ENCODE data around the gene PCDH20. TPM values are rescaled to one million over a fixed set of nuclear protein-coding genes. Genes with fewer than 3 reads are reported as not detected.

The PCDH20 gene
- total and polyA plus RNA-seq, 2 of the 13 experiments (the other 11 are each of a cell fraction or from before 2014, with no cell fraction given), result 0.02 TPM; not detected in 1

DNA sequence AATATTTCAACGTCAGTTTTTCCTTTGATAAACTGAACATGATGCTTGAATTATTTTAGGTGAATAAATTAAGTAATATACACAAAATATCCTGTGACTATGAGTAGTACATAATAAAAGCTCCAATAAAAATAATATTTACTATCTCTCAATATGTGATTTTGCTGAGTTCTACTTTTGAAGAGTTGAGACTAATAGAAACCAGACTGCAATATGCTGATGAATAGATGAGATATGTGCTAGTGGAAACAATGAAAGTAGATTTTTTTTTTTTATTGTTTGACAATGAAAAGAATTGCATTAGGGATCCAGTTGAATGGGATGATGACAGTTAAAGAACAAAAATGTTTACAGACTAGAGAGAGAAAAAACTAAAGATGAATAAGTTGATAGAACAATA, 16.4 kb upstream of the PCDH20 start:
- H3K4me1 ChIP-seq (ENCODE audit: insufficient read depth, low read length), result no peaks in the 10 kb centered on the region
- H4K20me1 ChIP-seq (ENCODE audit: insufficient read depth, low read length), result no peaks in the 10 kb centered on the region
- no peaks in the 10 kb centered on the region for H3K79me2 ChIP-seq (ENCODE audit: insufficient read depth, low read length)
- in situ Hi-C loops (cut with HindIII; ENCODE audit: extremely low pct_ligation_motif_present, low pct_unique_long_range_greater_than_20kb) (no loop called here), intact Hi-C loops (cut with micrococcal nuclease; ENCODE audit: unreplicated experiment) (no loop called here)
- no peak overlapping the region for H3K4me2 ChIP-seq (ENCODE audit: low read depth, low read length)
- H3K27me3 ChIP-seq (ENCODE audit: control insufficient read depth in 1 of 2, insufficient read depth in 2 of 2, low read length in 2 of 2), result no peaks in the 10 kb centered on the region
- H2AFZ ChIP-seq (ENCODE audit: low read length), result no peak overlapping the region
- FAIRE-seq, result no peak
- no TSS peak for BruUV-seq (replicated peaks)
- no peak for ATAC-seq
- H3K36me3 ChIP-seq (replicated peaks in 1 of 2; ENCODE audit: control insufficient read depth in 1 of 2, insufficient read depth in 2 of 2, low read length in 2 of 2), result no peaks in the 10 kb centered on the region
- H3K4me3 ChIP-seq (replicated peaks in 1 of 3; ENCODE audit: insufficient read depth in 1 of 3, low read depth in 2 of 3, low read length in 3 of 3), result no peak overlapping the region
- ChIA-PET POLR2A (no interaction called here), CTCF (ENCODE audit: low intra/inter-chr PET ratio, low total read pairs) (no interaction called here)
- no peak overlapping the region for H3K9ac ChIP-seq (ENCODE audit: insufficient read depth, low read depth, low read length)
- no peaks in the 10 kb centered on the region for H3K9me3 ChIP-seq (ENCODE audit: low read length)
- WGBS (ENCODE audit: low lambda C conversion rate), result 0% methylated on average over 1 of the region's 1 CpG
- no peak for DNase-seq (ENCODE audit: low spot score)
- H3K27ac ChIP-seq (ENCODE audit: extremely low read length, insufficient read depth, low read length), result no peak overlapping the region
- TF ChIP-seq SRSF9 (IDR thresholded peaks at IDR 0.05; ENCODE audit: borderline replicate concordance, insufficient read depth, low read depth, low read length, poor library complexity, severe bottlenecking), result no peak
- TF ChIP-seq KDM6A (CRISPR knock-in tag; IDR thresholded peaks at IDR 0.05; ENCODE audit: low read depth), result no peak
- TF ChIP-seq, protein P1, sequence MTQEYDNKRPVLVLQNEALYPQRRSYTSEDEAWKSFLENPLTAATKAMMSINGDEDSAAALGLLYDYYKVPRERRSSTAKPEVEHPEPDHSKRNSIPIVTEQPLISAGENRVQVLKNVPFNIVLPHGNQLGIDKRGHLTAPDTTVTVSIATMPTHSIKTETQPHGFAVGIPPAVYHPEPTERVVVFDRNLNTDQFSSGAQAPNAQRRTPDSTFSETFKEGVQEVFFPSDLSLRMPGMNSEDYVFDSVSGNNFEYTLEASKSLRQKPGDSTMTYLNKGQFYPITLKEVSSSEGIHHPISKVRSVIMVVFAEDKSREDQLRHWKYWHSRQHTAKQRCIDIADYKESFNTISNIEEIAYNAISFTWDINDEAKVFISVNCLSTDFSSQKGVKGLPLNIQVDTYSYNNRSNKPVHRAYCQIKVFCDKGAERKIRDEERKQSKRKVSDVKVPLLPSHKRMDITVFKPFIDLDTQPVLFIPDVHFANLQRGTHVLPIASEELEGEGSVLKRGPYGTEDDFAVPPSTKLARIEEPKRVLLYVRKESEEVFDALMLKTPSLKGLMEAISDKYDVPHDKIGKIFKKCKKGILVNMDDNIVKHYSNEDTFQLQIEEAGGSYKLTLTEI (CRISPR knock-in tag; conservative IDR thresholded peaks at IDR 0.05), result no peak
- no peak for TF ChIP-seq ATF7-NPFF (CRISPR knock-in tag; IDR thresholded peaks at IDR 0.05; ENCODE audit: low read depth)
- TF ChIP-seq, protein P2, sequence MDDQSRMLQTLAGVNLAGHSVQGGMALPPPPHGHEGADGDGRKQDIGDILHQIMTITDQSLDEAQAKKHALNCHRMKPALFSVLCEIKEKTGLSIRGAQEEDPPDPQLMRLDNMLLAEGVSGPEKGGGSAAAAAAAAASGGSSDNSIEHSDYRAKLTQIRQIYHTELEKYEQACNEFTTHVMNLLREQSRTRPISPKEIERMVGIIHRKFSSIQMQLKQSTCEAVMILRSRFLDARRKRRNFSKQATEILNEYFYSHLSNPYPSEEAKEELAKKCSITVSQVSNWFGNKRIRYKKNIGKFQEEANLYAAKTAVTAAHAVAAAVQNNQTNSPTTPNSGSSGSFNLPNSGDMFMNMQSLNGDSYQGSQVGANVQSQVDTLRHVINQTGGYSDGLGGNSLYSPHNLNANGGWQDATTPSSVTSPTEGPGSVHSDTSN (CRISPR knock-in tag; IDR thresholded peaks at IDR 0.05; ENCODE audit: borderline replicate concordance), result no peak
- TF ChIP-seq, protein P3, sequence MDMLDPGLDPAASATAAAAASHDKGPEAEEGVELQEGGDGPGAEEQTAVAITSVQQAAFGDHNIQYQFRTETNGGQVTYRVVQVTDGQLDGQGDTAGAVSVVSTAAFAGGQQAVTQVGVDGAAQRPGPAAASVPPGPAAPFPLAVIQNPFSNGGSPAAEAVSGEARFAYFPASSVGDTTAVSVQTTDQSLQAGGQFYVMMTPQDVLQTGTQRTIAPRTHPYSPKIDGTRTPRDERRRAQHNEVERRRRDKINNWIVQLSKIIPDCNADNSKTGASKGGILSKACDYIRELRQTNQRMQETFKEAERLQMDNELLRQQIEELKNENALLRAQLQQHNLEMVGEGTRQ (IDR thresholded peaks at IDR 0.05; ENCODE audit: low read depth, low read length), result no peak
- TF ChIP-seq, protein P3 (CRISPR knock-in tag; IDR thresholded peaks at IDR 0.05; ENCODE audit: borderline replicate concordance), result no peak
- TF ChIP-seq, protein P4, sequence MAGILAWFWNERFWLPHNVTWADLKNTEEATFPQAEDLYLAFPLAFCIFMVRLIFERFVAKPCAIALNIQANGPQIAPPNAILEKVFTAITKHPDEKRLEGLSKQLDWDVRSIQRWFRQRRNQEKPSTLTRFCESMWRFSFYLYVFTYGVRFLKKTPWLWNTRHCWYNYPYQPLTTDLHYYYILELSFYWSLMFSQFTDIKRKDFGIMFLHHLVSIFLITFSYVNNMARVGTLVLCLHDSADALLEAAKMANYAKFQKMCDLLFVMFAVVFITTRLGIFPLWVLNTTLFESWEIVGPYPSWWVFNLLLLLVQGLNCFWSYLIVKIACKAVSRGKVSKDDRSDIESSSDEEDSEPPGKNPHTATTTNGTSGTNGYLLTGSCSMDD (CRISPR knock-in tag; IDR thresholded peaks at IDR 0.05), result no peak
- no peak for TF ChIP-seq ZNF543 (CRISPR knock-in tag; IDR thresholded peaks at IDR 0.05)
- no peak for TF ChIP-seq MEIS2 (CRISPR knock-in tag; IDR thresholded peaks at IDR 0.05)
- TF ChIP-seq ZNF616 (CRISPR knock-in tag; IDR thresholded peaks at IDR 0.05; ENCODE audit: low read depth), result no peak
- TF ChIP-seq GFI1 (CRISPR knock-in tag; IDR thresholded peaks at IDR 0.05; ENCODE audit: borderline replicate concordance), result no peak
- no peak for TF ChIP-seq ZIK1 (CRISPR knock-in tag; IDR thresholded peaks at IDR 0.05; ENCODE audit: borderline replicate concordance, low read depth)
- TF ChIP-seq KLF6 (CRISPR knock-in tag; IDR thresholded peaks at IDR 0.05), result no peak
